LNCaP clone FGC (cell line): ENCODE results near the gene OSBPL6.
A peak's percentile ranks its signal among the peaks of the same experiment; 100 is the strongest.

ENCODE experiments used
- DNase-seq: peaks from one replicate; pipeline ENCODE4 v3.0.0-alpha.2; 2011; ENCODE audit warnings: low read depth
- H3K4me3 ChIP-seq: 2 replicates; pipeline ENCODE4 v1.5.1; 2011; ENCODE audit warnings: mild to moderate bottlenecking, low read depth, low read length, control low read depth
- CTCF ChIP-seq: IDR thresholded peaks from 2 replicates; pipeline ENCODE4 v1.5.1; 2012; ENCODE audit warnings: mild to moderate bottlenecking; ENCODE audit not compliant: control insufficient read depth, insufficient read depth; ENCODE audit errors: extremely low read depth

OSBPL6 gene

GRCh38 chr2:178187861-178188260 is 6.5 kb upstream of the OSBPL6 start:
- no peak for DNase-seq
- no peak overlapping the region for H3K4me3 ChIP-seq
- no peak for TF ChIP-seq CTCF

- no peak for DNase-seq
- TF ChIP-seq CTCF, result no peak
- no peak overlapping the region for H3K4me3 ChIP-seq
Observed at GRCh38 chr2:178188466-178188865, 5.8 kb upstream of the OSBPL6 start.

GRCh38 chr2:178191004-178191508 is 3.3 kb upstream of the OSBPL6 start:
- DNase-seq, result no peak
- no peak overlapping the region for H3K4me3 ChIP-seq
- no peak for TF ChIP-seq CTCF

- TF ChIP-seq CTCF, result no peak
- no peak overlapping the region for H3K4me3 ChIP-seq
- DNase-seq, result no peak
Observed at GRCh38 chr2:178191511-178191910, 2.8 kb upstream of the OSBPL6 start.

- TF ChIP-seq CTCF, result no peak
- H3K4me3 ChIP-seq, result peak overlapping the region; percentile 64
- peak; percentile 72 for DNase-seq
Observed at GRCh38 chr2:178193496-178193822, 853 bp upstream of the OSBPL6 start.

GRCh38 chr2:178194600-178195389 is 483 bp downstream of the OSBPL6 start:
- peak overlapping the region; percentile 64 for H3K4me3 ChIP-seq
- TF ChIP-seq CTCF, result no peak
- DNase-seq, result no peak

GRCh38 chr2:178195390-178196166 is 1.3 kb downstream of the OSBPL6 start:
- H3K4me3 ChIP-seq, result peak overlapping the region; percentile 64
- no peak for DNase-seq
- no peak for TF ChIP-seq CTCF
